Activated naive CD8-positive, alpha-beta T cell treated with anti-CD3 and anti-CD28 coated beads, Interleukin-2, amount 50 U/mL, for 24 hours (primary cell): ENCODE results near the gene CDA.

Experiments used
- ATAC-seq: fragments of 150-1000 bp; cut with Tn5 transposase; one replicate; pipeline ENCODE4 v1.10.0; 2021
- DNase-seq: peaks from one replicate; pipeline ENCODE4 v3.0.0; 2021
- H3K27ac Mint-ChIP-seq: one replicate; pipeline ENCODE4 v1.8.0; 2021; ENCODE audit warnings: mild to moderate bottlenecking, mixed read lengths
- H3K27me3 Mint-ChIP-seq: one replicate; pipeline ENCODE4 v1.8.0; 2021; ENCODE audit warnings: mixed read lengths
- H3K36me3 Mint-ChIP-seq: one replicate; pipeline ENCODE4 v1.8.0; 2021; ENCODE audit warnings: low read depth, mixed read lengths
- H3K4me1 Mint-ChIP-seq: one replicate; pipeline ENCODE4 v1.8.0; 2021; ENCODE audit warnings: mixed read lengths
- H3K4me3 Mint-ChIP-seq: one replicate; pipeline ENCODE4 v1.8.0; 2021; ENCODE audit warnings: mild to moderate bottlenecking, moderate library complexity, mixed read lengths
- H3K9me3 Mint-ChIP-seq: one replicate; pipeline ENCODE4 v1.8.0; 2021; ENCODE audit warnings: mixed read lengths

CDA gene

GRCh38 chr1:20574686-20575540, 14.0 kb upstream of the CDA start:
- Mint-ChIP-seq H3K4me1 (peaks cover 3% of the 10 kb centered on the region), H3K27me3 (peaks cover 26% of the 10 kb centered on the region), H3K4me3 (no peak overlapping the region), H3K9me3 (no peaks in the 10 kb centered on the region), H3K27ac (no peak overlapping the region), H3K36me3 (no peaks in the 10 kb centered on the region)
- peak; percentile 77 for ATAC-seq
- peak; percentile 73 for DNase-seq

GRCh38 chr1:20575541-20576336, 13.2 kb upstream of the CDA start:
- Mint-ChIP-seq H3K9me3 (no peaks in the 10 kb centered on the region), H3K27ac (no peak overlapping the region), H3K4me1 (peaks cover 3% of the 10 kb centered on the region), H3K4me3 (no peak overlapping the region), H3K27me3 (peaks cover 24% of the 10 kb centered on the region), H3K36me3 (no peaks in the 10 kb centered on the region)
- DNase-seq (no peak), ATAC-seq (no peak)

- no peak for ATAC-seq
- Mint-ChIP-seq H3K4me1 (peaks cover 3% of the 10 kb centered on the region), H3K9me3 (no peaks in the 10 kb centered on the region), H3K4me3 (no peak overlapping the region), H3K36me3 (no peaks in the 10 kb centered on the region), H3K27ac (no peak overlapping the region), H3K27me3 (peaks cover 18% of the 10 kb centered on the region)
- DNase-seq: no peak
Observed at GRCh38 chr1:20578062-20578461, 10.8 kb upstream of the CDA start.

GRCh38 chr1:20578721-20579395, 10.0 kb upstream of the CDA start:
- peaks cover 3% of the 10 kb centered on the region for H3K4me1 Mint-ChIP-seq

GRCh38 chr1:20584890-20585289, 4.0 kb upstream of the CDA start:
- H3K27me3 Mint-ChIP-seq: peaks cover 34% of the 10 kb centered on the region
- no peaks in the 10 kb centered on the region for H3K9me3 Mint-ChIP-seq
- no peak for ATAC-seq
- no peaks in the 10 kb centered on the region for H3K36me3 Mint-ChIP-seq
- DNase-seq: no peak
- no peaks in the 10 kb centered on the region for H3K4me1 Mint-ChIP-seq
- H3K27ac Mint-ChIP-seq: no peak overlapping the region
- no peak overlapping the region for H3K4me3 Mint-ChIP-seq

More at GRCh38 chr1:20578721-20579395, 10.0 kb upstream of the CDA start:
- DNase-seq (no peak), ATAC-seq (no peak)
- Mint-ChIP-seq H3K36me3 (no peaks in the 10 kb centered on the region), H3K27me3 (peaks cover 14% of the 10 kb centered on the region), H3K9me3 (no peaks in the 10 kb centered on the region), H3K27ac (no peak overlapping the region), H3K4me3 (no peak overlapping the region)

GRCh38 chr1:20586953-20587660, 1.8 kb upstream of the CDA start:
- H3K36me3 Mint-ChIP-seq: no peaks in the 10 kb centered on the region
- H3K27me3 Mint-ChIP-seq: peaks cover 48% of the 10 kb centered on the region
- no peak for ATAC-seq
- no peaks in the 10 kb centered on the region for H3K4me1 Mint-ChIP-seq
- DNase-seq: no peak
- no peak overlapping the region for H3K27ac Mint-ChIP-seq
- no peaks in the 10 kb centered on the region for H3K9me3 Mint-ChIP-seq
- no peak overlapping the region for H3K4me3 Mint-ChIP-seq

- ATAC-seq (no peak), DNase-seq (no peak)
- Mint-ChIP-seq H3K4me3 (no peak overlapping the region), H3K36me3 (no peaks in the 10 kb centered on the region), H3K27me3 (peaks cover 52% of the 10 kb centered on the region), H3K4me1 (no peaks in the 10 kb centered on the region), H3K27ac (no peak overlapping the region), H3K9me3 (no peaks in the 10 kb centered on the region)
Observed at GRCh38 chr1:20587661-20588053, 1.2 kb upstream of the CDA start.

GRCh38 chr1:20589331-20590278, 708 bp downstream of the CDA start:
- Mint-ChIP-seq H3K9me3 (no peaks in the 10 kb centered on the region), H3K4me3 (no peak overlapping the region), H3K27ac (no peak overlapping the region), H3K4me1 (no peaks in the 10 kb centered on the region), H3K36me3 (no peaks in the 10 kb centered on the region), H3K27me3 (peaks cover 51% of the 10 kb centered on the region)
- peak; percentile 29 for ATAC-seq
- no peak for DNase-seq

- H3K27me3 Mint-ChIP-seq: peaks cover 51% of the 10 kb centered on the region
Observed at GRCh38 chr1:20590306-20590777, 1.4 kb downstream of the CDA start.

GRCh38 chr1:20593756-20594155, 4.9 kb downstream of the CDA start:
- no peaks in the 10 kb centered on the region for H3K36me3 Mint-ChIP-seq
- no peak for ATAC-seq
- no peak overlapping the region for H3K4me3 Mint-ChIP-seq
- H3K27me3 Mint-ChIP-seq: peaks cover 37% of the 10 kb centered on the region
- H3K4me1 Mint-ChIP-seq: no peaks in the 10 kb centered on the region
- H3K9me3 Mint-ChIP-seq: no peaks in the 10 kb centered on the region
- no peak overlapping the region for H3K27ac Mint-ChIP-seq
- no peak for DNase-seq

More at GRCh38 chr1:20590306-20590777, 1.4 kb downstream of the CDA start:
- H3K27ac Mint-ChIP-seq: no peak overlapping the region
- no peaks in the 10 kb centered on the region for H3K9me3 Mint-ChIP-seq
- ATAC-seq: no peak
- H3K4me3 Mint-ChIP-seq: no peak overlapping the region
- no peaks in the 10 kb centered on the region for H3K4me1 Mint-ChIP-seq
- H3K36me3 Mint-ChIP-seq: no peaks in the 10 kb centered on the region
- DNase-seq: no peak

- no peak overlapping the region for H3K27ac Mint-ChIP-seq
- H3K36me3 Mint-ChIP-seq: no peaks in the 10 kb centered on the region
- no peaks in the 10 kb centered on the region for H3K9me3 Mint-ChIP-seq
- no peak overlapping the region for H3K4me3 Mint-ChIP-seq
- DNase-seq (no peak), ATAC-seq (no peak)
- no peaks in the 10 kb centered on the region for H3K4me1 Mint-ChIP-seq
- H3K27me3 Mint-ChIP-seq: peaks cover 28% of the 10 kb centered on the region
Observed at GRCh38 chr1:20594746-20595145, 5.8 kb downstream of the CDA start.

GRCh38 chr1:20596106-20596505, 7.2 kb downstream of the CDA start:
- H3K27ac Mint-ChIP-seq: no peak overlapping the region
- H3K36me3 Mint-ChIP-seq: no peaks in the 10 kb centered on the region
- DNase-seq (no peak), ATAC-seq (no peak)
- no peak overlapping the region for H3K4me3 Mint-ChIP-seq
- no peaks in the 10 kb centered on the region for H3K9me3 Mint-ChIP-seq
- no peaks in the 10 kb centered on the region for H3K4me1 Mint-ChIP-seq
- H3K27me3 Mint-ChIP-seq: peaks cover 21% of the 10 kb centered on the region

- ATAC-seq: no peak
- H3K36me3 Mint-ChIP-seq: no peaks in the 10 kb centered on the region
- no peak for DNase-seq
- H3K4me1 Mint-ChIP-seq: no peaks in the 10 kb centered on the region
- H3K9me3 Mint-ChIP-seq: no peaks in the 10 kb centered on the region
- peaks cover 11% of the 10 kb centered on the region for H3K27me3 Mint-ChIP-seq
- H3K4me3 Mint-ChIP-seq: no peak overlapping the region
- no peak overlapping the region for H3K27ac Mint-ChIP-seq
Observed at GRCh38 chr1:20597650-20598049, 8.8 kb downstream of the CDA start.
